Measurements from ENCODE around the gene CDC14A. TPM values are rescaled to one million over a fixed set of nuclear protein-coding genes. Genes with fewer than 3 reads are reported as not detected.

Gene CDC14A
- total and polyA plus RNA-seq, 2 of the 8 experiments (the other 6 are each of a cell fraction or from before 2014, with no cell fraction given), result 3.2 to 8.9 TPM

GRCh38 chr1:100344774-100345173, 7.5 kb upstream of the CDC14A start:
- H3K14ac ChIP-seq (ENCODE audit: insufficient read length), result no peak overlapping the region
- no peak overlapping the region for H2BK120ac ChIP-seq (replicated peaks; ENCODE audit: low read depth, low read length)
- no peak overlapping the region for H2AK5ac ChIP-seq (ENCODE audit: low read depth, low read length)
- H3K4ac ChIP-seq (replicated peaks; ENCODE audit: insufficient read length, low read depth, low read length), result no peak overlapping the region
- H3K27ac ChIP-seq (ENCODE audit: low read depth, low read length), result no peak overlapping the region
- no peak overlapping the region for H3K4me2 ChIP-seq (ENCODE audit: insufficient read depth in 1 of 2, low read depth in 2 of 2, low read length in 2 of 2)
- H2BK12ac ChIP-seq (ENCODE audit: low read depth, low read length), result no peak overlapping the region
- no peak overlapping the region for H4K5ac ChIP-seq (ENCODE audit: insufficient read length, low read depth, low read length)
- no peak overlapping the region for H4K91ac ChIP-seq (replicated peaks; ENCODE audit: insufficient read length, low read length)
- no peak overlapping the region for H3K18ac ChIP-seq (ENCODE audit: extremely low read depth, low read length)
- no peak overlapping the region for H2BK15ac ChIP-seq (ENCODE audit: low read length)
- H3K4me3 ChIP-seq (ENCODE audit: extremely low read depth in 1 of 4, insufficient read depth in 2 of 4, low read depth in 3 of 4, low read length in 4 of 4), result no peak overlapping the region
- H4K8ac ChIP-seq (ENCODE audit: extremely low read depth, insufficient read depth, low read length), result no peak overlapping the region
- H3K23ac ChIP-seq (ENCODE audit: insufficient read length), result no peak overlapping the region
- CTCF ChIA-PET (ENCODE audit: partially characterized antibody), result no interaction called here
- H2BK5ac ChIP-seq (ENCODE audit: low read depth, low read length), result no peak overlapping the region
- no peaks in the 10 kb centered on the region for H3K4me1 ChIP-seq (replicated peaks in 1 of 4; ENCODE audit: control insufficient read depth in 3 of 4, insufficient read depth in 4 of 4, low read length in 3 of 4)
- 92% methylated on average over 2 of the region's 2 CpGs; no CpG with 5 or more reads in 1 of the 2 experiments for WGBS, 2 experiments (ENCODE audit: extremely low coverage in 1 of 2, insufficient coverage in 1 of 2, insufficient read length in 1 of 2, insufficient replicate concordance in 2 of 2, low coverage in 1 of 2, low lambda C conversion rate in 2 of 2, missing lambda C conversion rate in 1 of 2)
- no peak overlapping the region for H3K9ac ChIP-seq (replicated peaks in 1 of 4; ENCODE audit: extremely low read depth in 1 of 4, low read depth in 3 of 4, low read length in 3 of 4)
- H4K20me1 ChIP-seq (replicated peaks in 1 of 2; ENCODE audit: control insufficient read depth in 1 of 2, insufficient read depth in 2 of 2, low read length in 2 of 2), result no peaks in the 10 kb centered on the region
- H3K56ac ChIP-seq (replicated peaks; ENCODE audit: insufficient read length, low read depth, low read length), result no peak overlapping the region
- H3K79me1 ChIP-seq (ENCODE audit: low read depth, low read length), result no peaks in the 10 kb centered on the region
- no peaks in the 10 kb centered on the region; a peak in 1 of 8 replicates for H3K36me3 ChIP-seq (ENCODE audit: control insufficient read depth in 2 of 4, insufficient read depth in 4 of 4, low read length in 3 of 4)
- H3K27me3 ChIP-seq (replicated peaks in 1 of 4; ENCODE audit: control insufficient read depth in 3 of 4, extremely low read depth in 1 of 4, insufficient read depth in 3 of 4, low read length in 3 of 4), result no peaks in the 10 kb centered on the region
- no peak overlapping the region for H2BK20ac ChIP-seq (ENCODE audit: low read length)
- H3K23me2 ChIP-seq (ENCODE audit: low read depth, low read length), result no peaks in the 10 kb centered on the region
- FAIRE-seq (no peak), DNase-seq (ENCODE audit: low read depth in 1 of 2, low spot score in 2 of 2) (no peak)
- no peaks in the 10 kb centered on the region for H3K79me2 ChIP-seq (ENCODE audit: control insufficient read depth in 1 of 2, insufficient read depth in 2 of 2, low read length in 2 of 2)
- POLR2A ChIA-PET (ENCODE audit: partially characterized antibody), result interaction anchor here (1.6 kb wide), 1 partner anchor 13 kb away, joined by 3 read pairs; no protein-coding TSS in a partner anchor
- no peak overlapping the region for H2AFZ ChIP-seq (ENCODE audit: low read length)
- H3K9me3 ChIP-seq (ENCODE audit: insufficient read depth in 2 of 2, low read depth in 1 of 2, low read length in 1 of 2), result no peaks in the 10 kb centered on the region
- no peak for TF ChIP-seq ATF2 (IDR thresholded peaks at IDR 0.05; ENCODE audit: low read length)
- TF ChIP-seq MAFK (IDR thresholded peaks at IDR 0.05; ENCODE audit: low read depth, low read length), result no peak
- no peak for TF ChIP-seq SIN3A (conservative IDR thresholded peaks at IDR 0.05 in 1 of 2, IDR thresholded peaks at IDR 0.05 in 1 of 2; ENCODE audit: low read depth in 1 of 2, low read length in 2 of 2)
- no peak for TF ChIP-seq RBBP5 (IDR thresholded peaks at IDR 0.05; ENCODE audit: borderline replicate concordance, low read depth, low read length)
- no peak for TF ChIP-seq RXRA (IDR thresholded peaks at IDR 0.05; ENCODE audit: insufficient read depth, low read depth, low read length)
- TF ChIP-seq YY1 (IDR thresholded peaks at IDR 0.05; ENCODE audit: low read depth, low read length), result no peak
- no peak for TF ChIP-seq GABPA (IDR thresholded peaks at IDR 0.05; ENCODE audit: borderline replicate concordance, insufficient read depth, low read length)
- TF ChIP-seq TBP (IDR thresholded peaks at IDR 0.05; ENCODE audit: low read depth, low read length), result no peak
- no peak for TF ChIP-seq GTF2F1 (IDR thresholded peaks at IDR 0.05; ENCODE audit: borderline replicate concordance, low read depth, low read length)
- no peak for TF ChIP-seq POLR2A (IDR thresholded peaks at IDR 0.05; ENCODE audit: control extremely low read depth in 1 of 2, low read depth in 2 of 2, low read length in 2 of 2)
- TF ChIP-seq SP4 (IDR thresholded peaks at IDR 0.05; ENCODE audit: low read length), result no peak
- no peak for TF ChIP-seq BACH1 (IDR thresholded peaks at IDR 0.05; ENCODE audit: low read length)
- TF ChIP-seq CHD2 (IDR thresholded peaks at IDR 0.05; ENCODE audit: low read length), result no peak
- no peak for TF ChIP-seq NANOG (IDR thresholded peaks at IDR 0.05; ENCODE audit: insufficient read depth, low read depth, low read length, poor library complexity, severe bottlenecking)

All from H1 (cell line).